ENCODE measurements around the gene TEAD1. TPM values are rescaled to one million over a fixed set of nuclear protein-coding genes. Genes with fewer than 3 reads are reported as not detected.
A peak's percentile ranks its signal among the peaks of the same experiment; 100 is the strongest.

The TEAD1 gene
- total RNA-seq, 6 experiments from 2014 or later, result 218 to 252 (median 227) TPM

- peak; percentile 48 for DNase-seq
- Mint-ChIP-seq H3K4me3 (peak overlapping the region; percentile 4; the same call in 1 of the 2 replicates), H3K27me3 (ENCODE audit: insufficient read depth) (peaks cover 4% of the 10 kb centered on the region), H3K27ac (peak overlapping the region; percentile 80), H3K4me1 (ENCODE audit: low read depth) (peaks cover 92% of the 10 kb centered on the region), H3K36me3 (ENCODE audit: low read depth) (peaks cover 7% of the 10 kb centered on the region), H3K9me3 (no peaks in the 10 kb centered on the region)
- no peak for TF ChIP-seq CTCF (IDR thresholded peaks at IDR 0.05)
Measured at GRCh38 chr11:12840871-12841660, 166.8 kb downstream of the TEAD1 start.

GRCh38 chr11:12841946-12842630 is 167.9 kb downstream of the TEAD1 start:
- Mint-ChIP-seq H3K27ac (peak overlapping the region; percentile 80), H3K27me3 (ENCODE audit: insufficient read depth) (peaks cover 3% of the 10 kb centered on the region), H3K4me3 (peak overlapping the region; percentile 52), H3K36me3 (ENCODE audit: low read depth) (peaks cover 8% of the 10 kb centered on the region; the same call in 1 of the 2 replicates), H3K4me1 (ENCODE audit: low read depth) (peaks cover 97% of the 10 kb centered on the region), H3K9me3 (no peaks in the 10 kb centered on the region)
- no peak for TF ChIP-seq CTCF (IDR thresholded peaks at IDR 0.05)
- DNase-seq, result peak; percentile 86

- Mint-ChIP-seq H3K27me3 (ENCODE audit: insufficient read depth) (peaks cover 6% of the 10 kb centered on the region), H3K27ac (peak overlapping the region; percentile 80), H3K36me3 (ENCODE audit: low read depth) (peaks cover 10% of the 10 kb centered on the region; the same call in 1 of the 2 replicates), H3K4me1 (ENCODE audit: low read depth) (peaks cover 92% of the 10 kb centered on the region), H3K9me3 (no peaks in the 10 kb centered on the region), H3K4me3 (peak overlapping the region; percentile 52)
- TF ChIP-seq CTCF (IDR thresholded peaks at IDR 0.05), result no peak
- DNase-seq, result no peak
Measured at GRCh38 chr11:12842933-12843636, 168.9 kb downstream of the TEAD1 start.

- peaks cover 3% of the 10 kb centered on the region for H3K27me3 Mint-ChIP-seq (ENCODE audit: insufficient read depth)
- H3K27ac Mint-ChIP-seq, result peak overlapping the region; percentile 55
- DNase-seq, result no peak
- no peak overlapping the region for H3K4me3 Mint-ChIP-seq
- no peaks in the 10 kb centered on the region for H3K9me3 Mint-ChIP-seq
- peaks cover 17% of the 10 kb centered on the region for H3K36me3 Mint-ChIP-seq (ENCODE audit: low read depth)
- H3K4me1 Mint-ChIP-seq (ENCODE audit: low read depth), result peaks cover 80% of the 10 kb centered on the region
- no peak for TF ChIP-seq CTCF (IDR thresholded peaks at IDR 0.05)
Measured at GRCh38 chr11:12845163-12845562, 170.9 kb downstream of the TEAD1 start.

- Mint-ChIP-seq H3K27me3 (ENCODE audit: insufficient read depth) (peaks cover 3% of the 10 kb centered on the region), H3K4me1 (ENCODE audit: low read depth) (peaks cover 78% of the 10 kb centered on the region), H3K9me3 (no peaks in the 10 kb centered on the region), H3K36me3 (ENCODE audit: low read depth) (peaks cover 19% of the 10 kb centered on the region), H3K4me3 (peak overlapping the region; percentile 15; the same call in 1 of the 2 replicates), H3K27ac (peak overlapping the region; percentile 55)
- TF ChIP-seq CTCF (IDR thresholded peaks at IDR 0.05), result no peak
- peak; percentile 17 for DNase-seq
Measured at GRCh38 chr11:12845739-12846358, 171.6 kb downstream of the TEAD1 start.

Data from HFFc6 (cell line).